HepG2 (cell line): Measurements from ENCODE around the gene MAPK11. TPM values are rescaled to one million over a fixed set of nuclear protein-coding genes. Genes with fewer than 3 reads are reported as not detected.
A peak's percentile ranks its signal among the peaks of the same experiment; 100 is the strongest.

Experiments used
- EEA1 ChIP-seq: sonication (generic); formaldehyde crosslinking; IDR thresholded peaks from 2 replicates; pipeline ENCODE4 v1.5.1; 2020; ENCODE audit warnings: mild to moderate bottlenecking, missing genetic modification reagents, borderline replicate concordance
- ELF3 ChIP-seq: IDR thresholded peaks from 2 replicates; pipeline ENCODE4 v1.6.1; 2016; ENCODE audit warnings: missing genetic modification reagents, missing compliant biosample characterization
- FOSL1 ChIP-seq: sonication (generic); formaldehyde crosslinking; IDR thresholded peaks from 2 replicates; pipeline ENCODE4 v1.9.0; 2021; ENCODE audit warnings: missing genetic modification reagents, borderline replicate concordance
- FOXK1 ChIP-seq: sonication (generic); formaldehyde crosslinking; IDR thresholded peaks from 2 replicates; pipeline ENCODE4 v1.4.0; 2020; ENCODE audit warnings: low read depth, missing genetic modification reagents, borderline replicate concordance
- GTF2F1 ChIP-seq: fragments of 150-350 bp; IDR thresholded peaks from 2 replicates; pipeline ENCODE4 v1.6.1; 2014; ENCODE audit warnings: low read length
- ISL2 ChIP-seq: sonication (generic); formaldehyde crosslinking; IDR thresholded peaks from 2 replicates; pipeline ENCODE4 v1.5.0; 2020; ENCODE audit warnings: missing genetic modification reagents
- MBD4 ChIP-seq: IDR thresholded peaks from 2 replicates; pipeline ENCODE4 v1.6.1; 2012; ENCODE audit warnings: low read length, inconsistent platforms, borderline replicate concordance
- PHF8 ChIP-seq: sonication (generic); formaldehyde crosslinking; IDR thresholded peaks from 2 replicates; pipeline ENCODE4 v1.5.0; 2020; ENCODE audit warnings: missing genetic modification reagents
- RFX3 ChIP-seq: IDR thresholded peaks from 2 replicates; pipeline ENCODE4 v1.6.1; 2016; ENCODE audit warnings: missing biosample characterization, missing genetic modification reagents
- YEATS4 ChIP-seq: sonication (generic); formaldehyde crosslinking; IDR thresholded peaks from 2 replicates; pipeline ENCODE4 v1.4.0; 2020; ENCODE audit warnings: missing genetic modification reagents, borderline replicate concordance
- ZNF251 ChIP-seq: sonication (generic); formaldehyde crosslinking; IDR thresholded peaks from 2 replicates; pipeline ENCODE4 v1.9.0; 2021; ENCODE audit warnings: mild to moderate bottlenecking, missing genetic modification reagents
- ZNF605 ChIP-seq: sonication (generic); formaldehyde crosslinking; IDR thresholded peaks from 2 replicates; pipeline ENCODE4 v1.8.0; 2022; ENCODE audit warnings: mild to moderate bottlenecking, missing genetic modification reagents
- ZNF644 ChIP-seq: IDR thresholded peaks from 2 replicates; pipeline ENCODE4 v1.6.1; 2016; ENCODE audit warnings: low read depth
- ZNF670 ChIP-seq: sonication (generic); formaldehyde crosslinking; IDR thresholded peaks from 2 replicates; pipeline ENCODE4 v1.8.0; 2022; ENCODE audit warnings: mild to moderate bottlenecking, missing genetic modification reagents, borderline replicate concordance
- ZNF839 ChIP-seq: sonication (generic); formaldehyde crosslinking; IDR thresholded peaks from 2 replicates; pipeline ENCODE4 v1.4.0; 2020; ENCODE audit warnings: missing genetic modification reagents, mild to moderate bottlenecking, borderline replicate concordance
- ZSCAN9 ChIP-seq: IDR thresholded peaks from 2 replicates; pipeline ENCODE4 v1.6.1; 2016; ENCODE audit warnings: borderline replicate concordance
- polyA plus RNA-seq, 8 experiments: library from polyadenylated mRNA; depleted of rRNA in 3 of 8; stranded (reverse) in 7 of 8; unstranded in 1 of 8; fragments of >200 nt; fragmentation: Illumina TruSeq in 4 of 8; extraction: Trizol in 4 of 8; gene quantifications; 2 replicates each; pipeline versions ENCODE4 v1.2.1 to v1.2.3, GENCODE V29; 2011 to 2016; ENCODE audit warnings: low read depth in 4 of 8, missing spikeins in 1 of 8, mixed read lengths in 1 of 8; ENCODE audit not compliant: insufficient read depth in 1 of 8
- total RNA-seq, 5 experiments: library from RNA; depleted of rRNA; stranded (reverse); fragments of >200 nt; fragmentation: Illumina TruSeq; extraction: Trizol; gene quantifications; 2 replicates each; pipeline ENCODE4 v1.2.3, GENCODE V29; 2016; ENCODE audit warnings: low read depth in 1 of 5
- TF ChIP-seq, protein P1 (sequence below): sonication (generic); formaldehyde crosslinking; IDR thresholded peaks from 2 replicates; pipeline ENCODE4 v1.4.0; 2020; ENCODE audit warnings: missing genetic modification reagents, borderline replicate concordance
- TF ChIP-seq, protein P2 (sequence below): sonication (generic); formaldehyde crosslinking; IDR thresholded peaks from 2 replicates; pipeline ENCODE4 v1.8.0; 2022; ENCODE audit warnings: low read depth, missing genetic modification reagents
- TF ChIP-seq, protein P3 (sequence below): sonication (generic); formaldehyde crosslinking; IDR thresholded peaks from 2 replicates; pipeline ENCODE4 v1.5.0; 2020; ENCODE audit warnings: missing genetic modification reagents, mild to moderate bottlenecking, borderline replicate concordance
- TF ChIP-seq, protein P4 (sequence below): sonication (generic); formaldehyde crosslinking; IDR thresholded peaks from 2 replicates; pipeline ENCODE4 v1.8.0; 2022; ENCODE audit warnings: mild to moderate bottlenecking, missing genetic modification reagents; ENCODE audit not compliant: insufficient replicate concordance
- TF ChIP-seq, protein P5 (sequence below): sonication (generic); formaldehyde crosslinking; IDR thresholded peaks from 2 replicates; pipeline ENCODE4 v1.4.0; 2020; ENCODE audit warnings: missing genetic modification reagents

Gene MAPK11
- total and polyA plus RNA-seq, 2 of the 13 experiments (the other 11 are each of a cell fraction or from before 2014, with no cell fraction given): 0.15 to 0.17 TPM

DNA sequence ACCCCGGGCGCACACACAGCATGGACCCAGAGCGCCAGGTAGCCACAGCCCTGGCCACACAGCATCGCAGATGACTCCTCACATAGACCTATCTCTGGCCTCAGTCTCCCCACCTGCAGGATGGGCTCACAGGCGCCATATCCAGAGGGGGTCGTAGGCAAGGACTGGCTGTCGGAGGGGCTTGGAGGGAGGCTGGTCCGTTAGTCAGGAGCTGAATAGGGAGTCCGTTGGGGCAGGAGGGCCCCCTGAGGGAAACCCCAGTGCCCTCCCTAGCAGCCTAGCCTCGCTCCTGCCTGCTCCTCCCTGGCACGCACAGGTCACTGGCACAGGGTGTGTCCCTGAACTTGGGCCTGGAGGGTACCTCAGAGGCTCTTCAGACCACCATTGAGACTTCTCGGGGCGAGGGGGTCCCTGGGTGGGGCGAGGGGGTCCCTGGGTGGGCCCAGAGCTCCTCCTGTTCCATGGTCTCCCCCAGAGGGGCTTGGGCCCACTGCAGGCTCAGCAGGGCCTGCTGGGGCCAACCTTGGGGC lies 35.3 kb upstream of the MAPK11 start (continued):
- TF ChIP-seq, protein P1, sequence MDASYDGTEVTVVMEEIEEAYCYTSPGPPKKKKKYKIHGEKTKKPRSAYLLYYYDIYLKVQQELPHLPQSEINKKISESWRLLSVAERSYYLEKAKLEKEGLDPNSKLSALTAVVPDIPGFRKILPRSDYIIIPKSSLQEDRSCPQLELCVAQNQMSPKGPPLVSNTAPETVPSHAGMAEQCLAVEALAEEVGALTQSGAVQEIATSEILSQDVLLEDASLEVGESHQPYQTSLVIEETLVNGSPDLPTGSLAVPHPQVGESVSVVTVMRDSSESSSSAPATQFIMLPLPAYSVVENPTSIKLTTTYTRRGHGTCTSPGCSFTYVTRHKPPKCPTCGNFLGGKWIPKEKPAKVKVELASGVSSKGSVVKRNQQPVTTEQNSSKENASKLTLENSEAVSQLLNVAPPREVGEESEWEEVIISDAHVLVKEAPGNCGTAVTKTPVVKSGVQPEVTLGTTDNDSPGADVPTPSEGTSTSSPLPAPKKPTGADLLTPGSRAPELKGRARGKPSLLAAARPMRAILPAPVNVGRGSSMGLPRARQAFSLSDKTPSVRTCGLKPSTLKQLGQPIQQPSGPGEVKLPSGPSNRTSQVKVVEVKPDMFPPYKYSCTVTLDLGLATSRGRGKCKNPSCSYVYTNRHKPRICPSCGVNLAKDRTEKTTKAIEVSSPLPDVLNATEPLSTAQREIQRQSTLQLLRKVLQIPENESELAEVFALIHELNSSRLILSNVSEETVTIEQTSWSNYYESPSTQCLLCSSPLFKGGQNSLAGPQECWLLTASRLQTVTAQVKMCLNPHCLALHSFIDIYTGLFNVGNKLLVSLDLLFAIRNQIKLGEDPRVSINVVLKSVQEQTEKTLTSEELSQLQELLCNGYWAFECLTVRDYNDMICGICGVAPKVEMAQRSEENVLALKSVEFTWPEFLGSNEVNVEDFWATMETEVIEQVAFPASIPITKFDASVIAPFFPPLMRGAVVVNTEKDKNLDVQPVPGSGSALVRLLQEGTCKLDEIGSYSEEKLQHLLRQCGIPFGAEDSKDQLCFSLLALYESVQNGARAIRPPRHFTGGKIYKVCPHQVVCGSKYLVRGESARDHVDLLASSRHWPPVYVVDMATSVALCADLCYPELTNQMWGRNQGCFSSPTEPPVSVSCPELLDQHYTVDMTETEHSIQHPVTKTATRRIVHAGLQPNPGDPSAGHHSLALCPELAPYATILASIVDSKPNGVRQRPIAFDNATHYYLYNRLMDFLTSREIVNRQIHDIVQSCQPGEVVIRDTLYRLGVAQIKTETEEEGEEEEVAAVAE: no peak
- no peak for TF ChIP-seq ZNF605 (CRISPR knock-in tag)
- no peak for TF ChIP-seq FOSL1
- TF ChIP-seq, protein P2, sequence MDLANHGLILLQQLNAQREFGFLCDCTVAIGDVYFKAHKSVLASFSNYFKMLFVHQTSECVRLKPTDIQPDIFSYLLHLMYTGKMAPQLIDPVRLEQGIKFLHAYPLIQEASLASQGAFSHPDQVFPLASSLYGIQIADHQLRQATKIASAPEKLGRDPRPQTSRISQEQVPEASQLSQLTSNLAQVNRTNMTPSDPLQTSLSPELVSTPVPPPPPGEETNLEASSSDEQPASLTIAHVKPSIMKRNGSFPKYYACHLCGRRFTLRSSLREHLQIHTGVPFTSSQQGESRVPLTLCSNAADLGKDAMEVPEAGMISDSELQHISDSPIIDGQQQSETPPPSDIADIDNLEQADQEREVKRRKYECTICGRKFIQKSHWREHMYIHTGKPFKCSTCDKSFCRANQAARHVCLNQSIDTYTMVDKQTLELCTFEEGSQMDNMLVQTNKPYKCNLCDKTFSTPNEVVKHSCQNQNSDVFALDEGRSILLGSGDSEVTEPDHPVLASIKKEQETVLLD (CRISPR knock-in tag): no peak
- no peak for TF ChIP-seq YEATS4
- TF ChIP-seq, protein P3, sequence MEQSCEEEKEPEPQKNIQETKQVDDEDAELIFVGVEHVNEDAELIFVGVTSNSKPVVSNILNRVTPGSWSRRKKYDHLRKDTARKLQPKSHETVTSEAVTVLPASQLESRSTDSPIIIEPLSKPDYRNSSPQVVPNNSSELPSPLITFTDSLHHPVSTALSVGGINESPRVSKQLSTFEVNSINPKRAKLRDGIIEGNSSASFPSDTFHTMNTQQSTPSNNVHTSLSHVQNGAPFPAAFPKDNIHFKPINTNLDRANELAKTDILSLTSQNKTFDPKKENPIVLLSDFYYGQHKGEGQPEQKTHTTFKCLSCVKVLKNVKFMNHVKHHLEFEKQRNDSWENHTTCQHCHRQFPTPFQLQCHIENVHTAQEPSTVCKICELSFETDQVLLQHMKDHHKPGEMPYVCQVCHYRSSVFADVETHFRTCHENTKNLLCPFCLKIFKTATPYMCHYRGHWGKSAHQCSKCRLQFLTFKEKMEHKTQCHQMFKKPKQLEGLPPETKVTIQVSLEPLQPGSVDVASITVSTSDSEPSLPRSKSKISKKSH: 0 out of 2 replicates have a peak, but pooled peaks have one; percentile 6
- no peak for TF ChIP-seq EEA1 (CRISPR knock-in tag)
- no peak for TF ChIP-seq ZSCAN9 (CRISPR knock-in tag)
- TF ChIP-seq ELF3 (CRISPR knock-in tag): no peak
- TF ChIP-seq GTF2F1: no peak
- no peak for TF ChIP-seq ZNF670 (CRISPR knock-in tag)
- TF ChIP-seq ZNF644 (CRISPR knock-in tag): no peak
- TF ChIP-seq, protein P4, sequence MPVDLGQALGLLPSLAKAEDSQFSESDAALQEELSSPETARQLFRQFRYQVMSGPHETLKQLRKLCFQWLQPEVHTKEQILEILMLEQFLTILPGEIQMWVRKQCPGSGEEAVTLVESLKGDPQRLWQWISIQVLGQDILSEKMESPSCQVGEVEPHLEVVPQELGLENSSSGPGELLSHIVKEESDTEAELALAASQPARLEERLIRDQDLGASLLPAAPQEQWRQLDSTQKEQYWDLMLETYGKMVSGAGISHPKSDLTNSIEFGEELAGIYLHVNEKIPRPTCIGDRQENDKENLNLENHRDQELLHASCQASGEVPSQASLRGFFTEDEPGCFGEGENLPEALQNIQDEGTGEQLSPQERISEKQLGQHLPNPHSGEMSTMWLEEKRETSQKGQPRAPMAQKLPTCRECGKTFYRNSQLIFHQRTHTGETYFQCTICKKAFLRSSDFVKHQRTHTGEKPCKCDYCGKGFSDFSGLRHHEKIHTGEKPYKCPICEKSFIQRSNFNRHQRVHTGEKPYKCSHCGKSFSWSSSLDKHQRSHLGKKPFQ (CRISPR knock-in tag): no peak
- no peak for TF ChIP-seq ISL2 (CRISPR knock-in tag)
- no peak for TF ChIP-seq ZNF251 (CRISPR knock-in tag)
- no peak for TF ChIP-seq MBD4
- no peak for TF ChIP-seq RFX3 (CRISPR knock-in tag)
- no peak for TF ChIP-seq ZNF839 (CRISPR knock-in tag)
- TF ChIP-seq, protein P5, sequence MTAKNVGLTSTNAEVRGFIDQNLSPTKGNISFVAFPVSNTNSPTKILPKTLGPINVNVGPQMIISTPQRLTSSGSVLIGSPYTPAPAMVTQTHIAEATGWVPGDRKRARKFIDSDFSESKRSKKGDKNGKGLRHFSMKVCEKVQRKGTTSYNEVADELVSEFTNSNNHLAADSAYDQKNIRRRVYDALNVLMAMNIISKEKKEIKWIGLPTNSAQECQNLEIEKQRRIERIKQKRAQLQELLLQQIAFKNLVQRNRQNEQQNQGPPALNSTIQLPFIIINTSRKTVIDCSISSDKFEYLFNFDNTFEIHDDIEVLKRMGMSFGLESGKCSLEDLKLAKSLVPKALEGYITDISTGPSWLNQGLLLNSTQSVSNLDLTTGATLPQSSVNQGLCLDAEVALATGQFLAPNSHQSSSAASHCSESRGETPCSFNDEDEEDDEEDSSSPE (CRISPR knock-in tag): no peak
- no peak for TF ChIP-seq PHF8
- no peak for TF ChIP-seq FOXK1 (CRISPR knock-in tag)
